GM10266 (cell line): ENCODE data around the gene DCAF17.
"Not testable (repeated sequence)": the region's sequence is repeated elsewhere in the genome, so short reads cannot be mapped to it uniquely, and the experiment has no call there.

ENCODE experiments used
- DNase-seq: peaks from one replicate; pipeline ENCODE4 v3.0.0; 2012; ENCODE audit errors: extremely low spot score
- TF ChIP-seq, protein P1 (sequence below): IDR thresholded peaks from 2 replicates; pipeline ENCODE4 v1.5.1; 2012; ENCODE audit warnings: mild to moderate bottlenecking, low read depth; ENCODE audit not compliant: control insufficient read depth, insufficient read depth; ENCODE audit errors: missing control alignments

Gene DCAF17

DNA sequence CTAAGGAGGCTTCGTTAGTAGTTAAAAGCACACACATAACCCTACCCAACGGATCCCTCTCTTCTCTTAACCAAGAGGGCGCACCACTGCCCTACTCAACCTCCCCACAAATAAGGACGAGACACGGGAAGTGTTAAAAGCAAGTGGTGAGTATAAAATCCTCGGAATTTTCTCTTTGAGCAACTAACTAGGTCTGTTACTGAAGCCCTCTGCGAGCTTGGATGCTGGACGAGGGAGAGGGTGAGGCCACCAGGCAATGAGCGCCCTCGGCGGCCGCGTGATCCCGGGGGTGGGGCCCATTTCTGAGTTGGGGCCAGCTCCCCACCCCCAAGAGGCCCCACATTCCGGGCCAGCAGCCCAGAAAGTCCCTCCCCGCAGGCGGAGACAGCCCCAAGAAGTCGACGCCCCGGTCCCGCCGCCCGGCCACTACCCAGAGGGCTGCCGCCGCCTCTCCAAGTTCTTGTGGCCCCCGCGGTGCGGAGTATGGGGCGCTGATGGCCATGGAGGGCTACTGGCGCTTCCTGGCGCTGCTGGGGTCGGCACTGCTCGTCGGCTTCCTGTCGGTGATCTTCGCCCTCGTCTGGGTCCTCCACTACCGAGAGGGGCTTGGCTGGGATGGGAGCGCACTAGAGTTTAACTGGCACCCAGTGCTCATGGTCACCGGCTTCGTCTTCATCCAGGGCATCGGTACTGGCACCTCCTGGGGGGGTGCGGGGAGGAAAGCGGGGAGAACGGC, 88.2 kb downstream of the DCAF17 start, which contains the start of gene CYBRD1:
Gene CYBRD1 (plus strand): TSS at position 423 of the 736 bp plus-strand sequence. CDS start 72 bp downstream, at position 495.
- DNase-seq: peak; percentile 92
- TF ChIP-seq, protein P1, sequence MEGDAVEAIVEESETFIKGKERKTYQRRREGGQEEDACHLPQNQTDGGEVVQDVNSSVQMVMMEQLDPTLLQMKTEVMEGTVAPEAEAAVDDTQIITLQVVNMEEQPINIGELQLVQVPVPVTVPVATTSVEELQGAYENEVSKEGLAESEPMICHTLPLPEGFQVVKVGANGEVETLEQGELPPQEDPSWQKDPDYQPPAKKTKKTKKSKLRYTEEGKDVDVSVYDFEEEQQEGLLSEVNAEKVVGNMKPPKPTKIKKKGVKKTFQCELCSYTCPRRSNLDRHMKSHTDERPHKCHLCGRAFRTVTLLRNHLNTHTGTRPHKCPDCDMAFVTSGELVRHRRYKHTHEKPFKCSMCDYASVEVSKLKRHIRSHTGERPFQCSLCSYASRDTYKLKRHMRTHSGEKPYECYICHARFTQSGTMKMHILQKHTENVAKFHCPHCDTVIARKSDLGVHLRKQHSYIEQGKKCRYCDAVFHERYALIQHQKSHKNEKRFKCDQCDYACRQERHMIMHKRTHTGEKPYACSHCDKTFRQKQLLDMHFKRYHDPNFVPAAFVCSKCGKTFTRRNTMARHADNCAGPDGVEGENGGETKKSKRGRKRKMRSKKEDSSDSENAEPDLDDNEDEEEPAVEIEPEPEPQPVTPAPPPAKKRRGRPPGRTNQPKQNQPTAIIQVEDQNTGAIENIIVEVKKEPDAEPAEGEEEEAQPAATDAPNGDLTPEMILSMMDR: peak; percentile 20

- TF ChIP-seq, protein P1: no peak
- peak; percentile 35 for DNase-seq
These were observed 88.7 kb downstream of the DCAF17 start for GRCh38 chr2:171522788-171523087.

DNA sequence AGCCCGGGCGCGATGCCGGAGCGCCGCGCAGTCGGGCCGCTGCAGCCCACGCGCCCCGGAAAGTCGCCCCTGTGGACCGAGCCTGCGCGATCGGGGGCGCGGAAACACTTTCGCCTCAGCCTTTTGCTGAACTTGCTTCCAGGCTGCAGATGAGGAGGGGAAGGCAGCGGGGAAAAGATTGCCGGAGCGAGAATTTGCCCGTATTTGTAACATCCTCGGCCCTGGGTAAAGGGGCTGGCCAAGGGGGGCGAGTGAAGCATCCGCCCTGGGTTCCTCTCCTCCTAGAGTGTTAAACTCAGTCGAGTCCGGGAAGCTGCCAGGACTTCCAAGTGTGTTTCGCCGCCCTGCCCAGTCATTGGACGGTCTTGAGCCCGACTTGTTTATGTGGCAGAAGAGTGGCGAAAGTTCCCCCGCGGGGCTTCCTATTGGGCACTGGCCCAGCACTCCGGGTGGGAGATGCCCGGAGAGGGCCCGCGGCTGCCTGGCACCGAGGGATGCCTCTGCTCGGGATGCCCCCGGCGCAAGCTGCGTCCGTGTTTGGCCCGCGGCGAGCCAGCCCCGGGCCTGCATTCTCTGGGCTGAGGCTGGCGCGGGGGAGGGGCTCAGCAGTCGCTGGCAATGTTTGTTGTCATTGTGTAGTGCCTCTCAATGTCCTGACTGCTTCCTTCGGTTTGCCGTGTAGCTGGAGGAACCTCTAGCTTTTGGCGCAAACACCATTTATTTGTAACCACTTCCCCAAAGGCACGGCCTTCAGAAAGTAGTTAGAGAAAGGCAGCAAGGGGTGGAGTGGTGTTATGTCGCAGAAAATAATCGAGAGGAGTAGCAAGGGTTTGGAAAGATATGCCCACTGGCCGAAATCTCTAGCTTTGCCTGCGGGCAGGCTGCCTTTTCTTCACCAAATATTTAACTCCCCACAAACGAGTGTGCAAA, 89.3 kb downstream of the DCAF17 start:
- TF ChIP-seq, protein P1: no peak
- DNase-seq: peak; percentile 54

DNA sequence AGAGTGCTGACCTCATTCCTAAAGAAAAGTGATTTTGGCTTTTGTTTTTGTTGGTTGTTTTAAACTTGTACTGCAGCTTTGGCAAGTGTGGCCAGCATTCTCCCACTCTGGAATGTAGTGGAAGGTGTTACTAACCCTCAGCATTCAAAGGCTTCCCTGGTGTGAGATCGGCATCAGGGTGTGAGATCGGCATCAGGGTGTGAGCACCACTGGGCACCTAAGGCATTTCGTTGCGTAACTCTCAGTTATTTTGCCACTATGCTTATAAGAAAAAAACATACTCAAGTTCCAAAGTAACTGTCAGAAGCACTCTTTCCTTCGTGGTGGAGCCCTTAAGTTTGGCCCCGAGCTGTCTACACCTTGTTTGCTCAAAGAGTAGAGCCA, 90.0 kb downstream of the DCAF17 start:
- DNase-seq: no peak
- TF ChIP-seq, protein P1: no peak

GRCh38 chr2:171529914-171530313, 95.9 kb downstream of the DCAF17 start:
- no peak for DNase-seq
- TF ChIP-seq, protein P1: peak; percentile 37

DNA sequence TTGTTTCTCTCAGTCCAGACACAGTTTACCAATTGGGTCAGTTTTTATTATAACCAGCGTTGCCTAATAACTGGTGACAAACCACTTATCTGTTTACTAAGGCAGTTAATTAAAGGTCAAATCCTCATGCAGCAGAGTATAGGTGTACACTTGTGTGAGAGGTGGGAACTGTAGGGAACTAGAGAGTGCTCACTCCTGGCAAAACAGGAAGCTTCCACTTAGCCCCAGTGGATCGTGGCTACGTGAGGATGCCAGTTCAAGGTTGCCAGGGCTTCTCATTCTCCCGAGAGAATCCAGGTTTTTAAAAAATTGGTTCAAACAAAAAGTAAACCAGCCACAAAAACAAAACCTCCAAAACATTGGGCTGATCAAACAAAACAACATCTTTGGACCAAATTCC, 96.4 kb downstream of the DCAF17 start:
- DNase-seq: no peak

GRCh38 chr2:171530859-171531258, 96.8 kb downstream of the DCAF17 start:
- not testable (repeated sequence) for DNase-seq

More for the DNA sequence above, 96.4 kb downstream of the DCAF17 start:
- TF ChIP-seq, protein P1: no peak
